Spleen (tissue), 11 donors: ENCODE data around the gene TRHDE. TPM values are rescaled to one million over a fixed set of nuclear protein-coding genes. Genes with fewer than 3 reads are reported as not detected.
A peak's percentile ranks its signal among the peaks of the same experiment; 100 is the strongest.

Experiments used
- DNase-seq: peaks from one replicate; pipeline ENCODE4 v3.0.0-alpha.2; 2020
- H3K27ac ChIP-seq, 8 donors: fragments of 200-600 bp; sonication (generic) in 7 of 8; 1 replicate in 4 of 8; 2 replicates in 4 of 8; pipeline versions ENCODE4 v1.5.0 to v1.8.0; 2016 to 2021; ENCODE audit warnings: inconsistent platforms in 4 of 8, mild to moderate bottlenecking in 4 of 8, moderate library complexity in 1 of 8
- H3K27me3 ChIP-seq, 7 donors: fragments of 200-600 bp; sonication (generic) in 6 of 7; replicated peaks in 1 of 7; 1 replicate in 4 of 7; 2 replicates in 3 of 7; pipeline versions ENCODE4 v1.5.0 to v1.8.0; 2016 to 2021; ENCODE audit warnings: inconsistent platforms in 3 of 7, mild to moderate bottlenecking in 1 of 7
- H3K36me3 ChIP-seq, 6 donors: fragments of 200-600 bp; sonication (generic) in 5 of 6; 1 replicate in 4 of 6; 2 replicates in 2 of 6; pipeline versions ENCODE4 v1.5.0 to v1.8.0; 2016 to 2021; ENCODE audit warnings: inconsistent platforms in 2 of 6
- H3K4me1 ChIP-seq, 6 donors: fragments of 200-600 bp; sonication (generic) in 5 of 6; 1 replicate in 3 of 6; 2 replicates in 3 of 6; pipeline versions ENCODE4 v1.5.0 to v1.8.0; 2016 to 2021; ENCODE audit warnings: inconsistent platforms in 3 of 6
- H3K4me3 ChIP-seq, 8 donors: fragments of 200-600 bp; sonication (generic) in 7 of 8; 1 replicate in 4 of 8; 2 replicates in 4 of 8; pipeline versions ENCODE4 v1.5.0 to v1.8.0; 2016 to 2021; ENCODE audit warnings: inconsistent platforms in 4 of 8, mild to moderate bottlenecking in 4 of 8, moderate library complexity in 2 of 8
- H3K9me3 ChIP-seq, 8 donors: fragments of 200-600 bp; sonication (generic) in 7 of 8; 1 replicate in 4 of 8; 2 replicates in 4 of 8; pipeline versions ENCODE4 v1.5.0 to v1.8.0; 2016 to 2021; ENCODE audit warnings: inconsistent platforms in 4 of 8
- POLR2A ChIP-seq, 3 donors: fragments of 450-650 bp; IDR thresholded peaks; one replicate each; pipeline ENCODE4 v1.5.1; 2017; ENCODE audit warnings: antibody characterized with exemption in 3 of 3, mild to moderate bottlenecking in 1 of 3
- POLR2AphosphoS5 ChIP-seq, 3 donors: sonication (generic); formaldehyde crosslinking; IDR thresholded peaks; one replicate each; pipeline ENCODE4 v1.5.1; 2017; ENCODE audit warnings: antibody characterized with exemption in 3 of 3
- WGBS, 5 donors: extraction: QIAGEN DNeasy Blood & Tissue Kit in 3 of 5; methylation state at CpG; one replicate each; pipeline versions ENCODE4 v1.1.5 to v1.1.7; 2013 to 2018; 5-methylcytosine and 5-hydroxymethylcytosine counted together
- intact Hi-C: fragments of 100-400 bp; cut with DNase I; formaldehyde crosslinking; loops from one replicate; pipeline ENCODE4 v1.15.0; 2023; ENCODE audit warnings: low total_unique reads
- polyA plus RNA-seq, 3 donors: library from polyadenylated mRNA; stranded (reverse); fragments of 200-250 nt; gene quantifications; one replicate each; pipeline ENCODE4 v1.2.1, GENCODE V29; 2013
- total RNA-seq, 7 donors: library from RNA; depleted of rRNA in 3 of 7; stranded (reverse); fragments of >200 nt in 3 of 7; fragmentation: NEBNext Ultra II Directional in 4 of 7; extraction: Animal tissue kit (Norgen Biotek cat#: 25700) in 4 of 7; gene quantifications; one replicate each; pipeline versions ENCODE4 v1.1.0 to v1.2.1, GENCODE V29; 2016 to 2021
- TF ChIP-seq, protein P1 (sequence below), 11 experiments: fragments of 200-600 bp in 7 of 11; fragments of 450-650 bp in 4 of 11; sonication (generic) in 4 of 11; IDR thresholded peaks in 8 of 11; conservative IDR thresholded peaks in 3 of 11; 1 replicate in 7 of 11; 2 replicates in 4 of 11; pipeline versions ENCODE4 v1.4.0 to v1.8.0; 2016 to 2021; ENCODE audit warnings: antibody characterized with exemption in 11 of 11, inconsistent platforms in 4 of 11, mild to moderate bottlenecking in 1 of 11
- donor health status: healthy with polysubstance abuse.
- donor health status: DM: no; HTN: no; CAD: no; lungs with moderate emphysema.
- donor health status: DM: no; HTN: no; CAD: no.
- donor health status: Bipolar disorder and iron deficiency.
- donor health status: healthy.
- donor health status: DM: no; HTN: no; CAD: no.
- donor health status: DM: yes; HTN: yes; CAD: no.

TRHDE gene
- total and polyA plus RNA-seq, 10 donors, result 0.26 to 32.7 (median 16.3) TPM

DNA sequence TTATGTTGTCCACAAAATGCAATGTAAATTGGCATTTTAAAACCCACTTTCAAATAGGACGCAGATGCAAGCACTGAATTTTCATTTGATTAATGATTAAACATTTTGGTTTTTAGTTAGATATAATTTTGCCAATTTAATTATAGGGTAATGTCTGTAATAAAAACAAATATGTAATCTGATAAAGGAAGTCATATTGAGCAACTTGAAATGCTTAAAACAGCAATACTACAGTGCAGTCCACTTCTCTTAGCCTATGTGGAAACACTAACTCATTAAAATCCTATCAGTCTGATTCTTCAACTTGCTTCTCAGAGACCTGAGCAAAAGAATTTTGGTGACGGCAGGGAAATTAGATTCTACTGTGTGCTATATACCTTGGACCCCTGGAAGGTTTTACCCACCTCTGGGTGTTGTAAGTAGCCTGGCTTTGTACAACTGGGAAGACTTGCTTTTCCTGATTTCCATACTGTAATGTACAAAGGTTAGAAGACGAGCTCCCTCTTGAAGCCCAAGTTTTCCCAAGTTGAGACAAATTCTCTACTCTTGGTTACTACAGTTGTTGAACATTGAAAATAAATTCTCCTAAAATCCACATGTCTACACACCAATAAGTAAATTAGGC is 4.1 kb downstream of the TRHDE start:
- peak overlapping the region in 1 of 8 donors; percentile 71 for H3K4me3 ChIP-seq
- no peaks in the 10 kb centered on the region for H3K9me3 ChIP-seq
- peak overlapping the region in 1 of 8 donors; percentile 8 for H3K27ac ChIP-seq
- 64 to 79% (median 76%) methylated on average over 3 of the region's 3 CpGs for WGBS, 5 donors
- no peak for DNase-seq
- H3K4me1 ChIP-seq, result peaks cover 0 to 40% (median 24%) of the 10 kb centered on the region in 6 donors
- intact Hi-C loops, result no loop called here
- TF ChIP-seq POLR2A (IDR thresholded peaks at IDR 0.05) (no peak), POLR2AphosphoS5 (IDR thresholded peaks at IDR 0.05) (no peak)
- TF ChIP-seq, protein P1, sequence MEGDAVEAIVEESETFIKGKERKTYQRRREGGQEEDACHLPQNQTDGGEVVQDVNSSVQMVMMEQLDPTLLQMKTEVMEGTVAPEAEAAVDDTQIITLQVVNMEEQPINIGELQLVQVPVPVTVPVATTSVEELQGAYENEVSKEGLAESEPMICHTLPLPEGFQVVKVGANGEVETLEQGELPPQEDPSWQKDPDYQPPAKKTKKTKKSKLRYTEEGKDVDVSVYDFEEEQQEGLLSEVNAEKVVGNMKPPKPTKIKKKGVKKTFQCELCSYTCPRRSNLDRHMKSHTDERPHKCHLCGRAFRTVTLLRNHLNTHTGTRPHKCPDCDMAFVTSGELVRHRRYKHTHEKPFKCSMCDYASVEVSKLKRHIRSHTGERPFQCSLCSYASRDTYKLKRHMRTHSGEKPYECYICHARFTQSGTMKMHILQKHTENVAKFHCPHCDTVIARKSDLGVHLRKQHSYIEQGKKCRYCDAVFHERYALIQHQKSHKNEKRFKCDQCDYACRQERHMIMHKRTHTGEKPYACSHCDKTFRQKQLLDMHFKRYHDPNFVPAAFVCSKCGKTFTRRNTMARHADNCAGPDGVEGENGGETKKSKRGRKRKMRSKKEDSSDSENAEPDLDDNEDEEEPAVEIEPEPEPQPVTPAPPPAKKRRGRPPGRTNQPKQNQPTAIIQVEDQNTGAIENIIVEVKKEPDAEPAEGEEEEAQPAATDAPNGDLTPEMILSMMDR (IDR thresholded peaks at IDR 0.05 in 8 of 11, conservative IDR thresholded peaks at IDR 0.05 in 3 of 11), result no peak
- H3K36me3 ChIP-seq, result no peaks in the 10 kb centered on the region
- H3K27me3 ChIP-seq, result peaks cover 0 to 53% (median 34%) of the 10 kb centered on the region in 7 donors

DNA sequence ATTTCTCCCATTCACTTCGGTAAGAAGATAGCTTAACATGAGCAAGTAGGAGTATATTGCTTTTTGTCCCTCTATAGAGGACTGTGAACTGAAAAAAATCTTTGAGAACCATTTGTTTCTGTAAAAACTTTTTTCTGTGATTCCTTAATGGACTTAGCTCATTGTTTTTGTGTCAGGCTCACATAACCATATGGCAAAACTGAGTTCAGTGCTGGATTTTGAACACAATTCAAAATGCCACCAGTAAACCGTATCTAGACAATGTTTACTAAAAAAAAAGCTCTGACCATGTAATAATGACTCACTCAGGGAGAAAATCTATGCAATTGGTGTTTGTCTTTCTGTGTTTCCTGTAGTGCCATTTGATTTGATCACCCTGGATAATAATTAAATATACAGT is 5.2 kb downstream of the TRHDE start:
- no peak overlapping the region for H3K4me3 ChIP-seq
- intact Hi-C loops, result no loop called here
- H3K27me3 ChIP-seq, result peaks cover 0 to 42% (median 24%) of the 10 kb centered on the region in 7 donors
- no peak overlapping the region for H3K27ac ChIP-seq
- TF ChIP-seq POLR2AphosphoS5 (IDR thresholded peaks at IDR 0.05), result no peak
- TF ChIP-seq, protein P1 (IDR thresholded peaks at IDR 0.05 in 8 of 11, conservative IDR thresholded peaks at IDR 0.05 in 3 of 11), result no peak
- TF ChIP-seq POLR2A (IDR thresholded peaks at IDR 0.05), result no peak
- no peaks in the 10 kb centered on the region for H3K36me3 ChIP-seq
- 61 to 83% (median 76%) methylated on average over 2 of the region's 2 CpGs for WGBS, 5 donors
- DNase-seq, result no peak
- H3K9me3 ChIP-seq, result no peaks in the 10 kb centered on the region
- H3K4me1 ChIP-seq, result peaks cover 0 to 29% (median 18%) of the 10 kb centered on the region in 6 donors

DNA sequence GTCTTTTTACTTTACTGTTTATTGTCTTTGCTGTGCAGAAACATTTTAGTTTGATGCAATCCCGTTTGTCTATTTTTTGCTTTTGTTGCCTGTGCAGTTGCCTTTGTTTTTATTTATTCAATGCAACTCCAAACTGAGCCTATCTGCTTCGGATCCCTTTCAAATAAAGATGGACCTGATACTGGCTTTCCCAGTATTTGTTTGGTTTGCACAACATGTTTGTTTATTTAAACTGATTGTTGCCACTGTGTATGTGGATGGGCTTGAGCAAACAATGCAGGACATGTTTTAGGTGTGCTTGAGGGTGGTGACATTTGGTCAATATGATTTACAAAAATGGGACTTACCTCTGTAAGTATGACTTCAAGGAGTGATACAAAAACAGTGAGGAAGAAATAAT is 6.7 kb downstream of the TRHDE start:
- WGBS, 5 donors, result 32 to 57% (median 52%) methylated on average over 2 of the region's 2 CpGs
- H3K4me1 ChIP-seq, result peaks cover 0 to 14% (median 5%) of the 10 kb centered on the region in 6 donors
- TF ChIP-seq, protein P1 (IDR thresholded peaks at IDR 0.05 in 8 of 11, conservative IDR thresholded peaks at IDR 0.05 in 3 of 11), result no peak
- no peak for TF ChIP-seq POLR2A (IDR thresholded peaks at IDR 0.05)
- TF ChIP-seq POLR2AphosphoS5 (IDR thresholded peaks at IDR 0.05), result no peak
- H3K27me3 ChIP-seq, result peaks cover 0 to 27% (median 10%) of the 10 kb centered on the region in 7 donors
- no peaks in the 10 kb centered on the region for H3K36me3 ChIP-seq
- H3K4me3 ChIP-seq, result no peak overlapping the region
- intact Hi-C loops, result no loop called here
- H3K9me3 ChIP-seq, result no peaks in the 10 kb centered on the region
- no peak for DNase-seq
- no peak overlapping the region for H3K27ac ChIP-seq

DNA sequence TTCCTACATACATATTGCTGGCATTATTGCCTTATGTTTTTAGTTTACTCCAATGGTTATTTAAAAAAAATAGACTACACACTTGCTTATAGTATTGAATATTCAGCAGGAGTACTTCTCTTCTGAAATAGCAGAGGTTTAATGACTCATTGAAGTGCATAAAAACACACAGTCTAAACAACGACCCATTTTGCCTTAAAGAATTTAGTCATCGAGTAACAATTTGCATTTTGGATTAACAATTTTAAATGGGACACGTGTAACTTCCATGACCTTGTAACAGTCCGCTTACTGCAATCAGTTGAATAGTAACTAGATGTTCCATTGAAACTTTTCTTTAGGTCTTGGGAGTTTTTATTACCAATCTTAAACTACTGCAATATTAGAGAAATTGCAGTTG is 9.0 kb downstream of the TRHDE start:
- no peaks in the 10 kb centered on the region for H3K4me1 ChIP-seq
- no peak for DNase-seq
- H3K9me3 ChIP-seq, result no peaks in the 10 kb centered on the region
- H3K36me3 ChIP-seq, result no peaks in the 10 kb centered on the region
- TF ChIP-seq POLR2A (IDR thresholded peaks at IDR 0.05) (no peak), POLR2AphosphoS5 (IDR thresholded peaks at IDR 0.05) (no peak)
- TF ChIP-seq, protein P1 (IDR thresholded peaks at IDR 0.05 in 8 of 11, conservative IDR thresholded peaks at IDR 0.05 in 3 of 11), result no peak
- H3K4me3 ChIP-seq, result no peak overlapping the region
- H3K27ac ChIP-seq, result no peak overlapping the region
- 58 to 70% (median 68%) methylated on average over 4 of the region's 4 CpGs for WGBS, 5 donors
- peaks cover 0 to 10% (median 0%) of the 10 kb centered on the region in 7 donors for H3K27me3 ChIP-seq
- intact Hi-C loops, result no loop called here
